Measurements from ENCODE around the gene RNU5D-1. TPM values are rescaled to one million over a fixed set of nuclear protein-coding genes. Genes with fewer than 3 reads are reported as not detected.
A peak's percentile ranks its signal among the peaks of the same experiment; 100 is the strongest.

The RNU5D-1 gene
- not detected in 2 replicates for total RNA-seq

GRCh38 chr1:44730741-44731512, at the start of gene RNU5D-1:
TSS of gene RNU5D-1 (minus strand) at chr1:44731170.

DNA sequence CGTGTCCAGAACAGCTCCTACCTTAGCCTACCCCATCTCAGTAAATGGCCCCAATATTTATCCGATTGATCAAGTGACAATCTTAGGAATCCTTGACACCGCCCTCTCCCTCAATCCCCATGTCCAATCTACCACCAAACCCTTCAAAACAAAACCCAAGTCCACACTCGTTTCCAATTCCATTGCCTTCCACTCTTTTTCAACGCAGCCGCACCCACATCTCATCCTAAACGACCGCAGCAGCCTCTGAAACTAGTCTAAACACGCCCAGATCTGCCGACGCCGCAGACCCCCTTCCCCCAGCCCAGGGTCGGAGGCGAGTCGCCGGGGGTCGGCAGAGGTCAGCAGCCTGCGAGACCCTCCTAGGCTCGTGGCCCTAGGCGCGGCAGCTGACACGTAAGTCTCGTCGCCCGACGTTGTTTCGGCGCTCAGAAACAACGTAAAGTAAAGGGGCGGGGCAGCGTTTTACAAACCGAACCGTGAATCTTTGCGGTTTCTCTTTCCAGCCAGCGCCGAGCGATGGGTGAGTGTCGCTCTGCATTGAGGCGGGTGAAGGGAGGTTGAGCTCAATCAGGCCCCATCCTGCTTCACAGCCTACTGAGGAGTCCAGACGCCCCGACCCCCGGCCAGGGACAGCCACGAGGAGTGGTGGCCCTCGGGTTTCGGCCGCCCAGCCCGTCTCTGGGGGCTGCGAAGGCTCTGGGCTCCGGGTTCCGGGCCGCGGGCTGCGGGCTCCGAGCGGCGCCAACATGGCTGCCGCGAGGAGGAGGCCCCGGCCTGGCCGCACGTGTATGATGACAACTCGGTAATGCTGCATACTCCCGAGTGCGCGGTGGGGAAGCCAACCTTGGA, 44.3 kb upstream of the RNU5D-1 start, which contains the start of gene RPS8:
RPS8 (plus strand) TSS at position 463 of the 852 bp plus-strand sequence; CDS start at position 520, 57 bp downstream.

GRCh38 chr1:44739307-44740178, 8.6 kb upstream of the RNU5D-1 start, which contains the start of gene KIF2C:
TSS of gene KIF2C (plus strand) at chr1:44739837. CDS start at chr1:44739933, 96 bp downstream.

Small RNA genes lying within 50 kb of the gene (small RNA-seq; reads per million reads assigned to genes)
- 286 reads per million, percentile 99 among the genes with 10 or more reads in this experiment for gene RNU5D-1
- gene RNU5F-1: 185 reads per million, percentile 99 among the genes with 10 or more reads in this experiment
- gene SNORD38A: 1,942 reads per million, percentile 100 among the genes with 10 or more reads in this experiment
- not detected for gene SNORD38B
- gene SNORD46: 55.8 reads per million, percentile 98 among the genes with 10 or more reads in this experiment
- gene SNORD55: not detected

Other genes starting within 250 kb of the RNU5D-1 start
- 7.1 and 15.8 TPM in 2 replicates for gene TMEM53, start 56.7 kb downstream of the RNU5D-1 start, total RNA-seq
- 0.22 and 3.9 TPM in 2 replicates for gene ARMH1, start 56.5 kb downstream of the RNU5D-1 start, total RNA-seq
- gene KIF2C, start 8.7 kb upstream of the RNU5D-1 start, total RNA-seq: 4.3 and 11.2 TPM in 2 replicates
- gene RPS8, start 44.4 kb upstream of the RNU5D-1 start, total RNA-seq: 1,100 and 1,117 TPM in 2 replicates
- gene BEST4, start 57.0 kb upstream of the RNU5D-1 start, total RNA-seq: under 0.01 and 0.11 TPM in 2 replicates
- gene PLK3, start 69.2 kb upstream of the RNU5D-1 start, total RNA-seq: 6.3 and 18.9 TPM in 2 replicates
- 2.4 TPM in 1 of 2 replicates, not detected in the other for gene DYNLT4, start 76.2 kb upstream of the RNU5D-1 start, total RNA-seq
- 8.6 and 11.8 TPM in 2 replicates for gene BTBD19, start 77.4 kb upstream of the RNU5D-1 start, total RNA-seq
- under 0.01 TPM in 1 of 2 replicates, not detected in the other for gene PTCH2, start 112.1 kb upstream of the RNU5D-1 start, total RNA-seq